GM12878 (cell line): ENCODE measurements around the gene CDC123.

Experiments used
- CBX5 ChIP-seq: sonication (generic); IDR thresholded peaks from 2 replicates; pipeline ENCODE4 v1.6.1; 2016; ENCODE audit warnings: low read depth, moderate library complexity, mild to moderate bottlenecking, inconsistent platforms
- CTCF ChIP-seq, 3 experiments: IDR thresholded peaks in 2 of 3; conservative IDR thresholded peaks in 1 of 3; 2 replicates each; pipeline ENCODE4 v1.5.1; 2011; ENCODE audit warnings: low read depth in 3 of 3, low read length in 3 of 3, mild to moderate bottlenecking in 3 of 3, control low read depth in 2 of 3, moderate library complexity in 2 of 3, inconsistent platforms in 1 of 3, mixed read lengths in 1 of 3; ENCODE audit not compliant: control insufficient read depth in 2 of 3, insufficient read depth in 1 of 3; ENCODE audit errors: extremely low read depth in 1 of 3
- EP300 ChIP-seq, 2 experiments: fragments of 150-350 bp in 1 of 2; IDR thresholded peaks; 2 replicates each; pipeline ENCODE4 v1.6.1; 2011 to 2012; ENCODE audit warnings: low read depth in 2 of 2, low read length in 2 of 2, borderline replicate concordance in 1 of 2, improper control_type of control experiment in 1 of 2, inconsistent platforms in 1 of 2; ENCODE audit not compliant: control insufficient read depth in 1 of 2
- FOS ChIP-seq: IDR thresholded peaks from 3 replicates; pipeline ENCODE4 v1.6.1; 2011; ENCODE audit warnings: borderline replicate concordance; ENCODE audit not compliant: insufficient read length; ENCODE audit errors: extremely low read depth
- JUND ChIP-seq: IDR thresholded peaks from 2 replicates; pipeline ENCODE4 v1.6.1; 2012; ENCODE audit warnings: low read depth, mild to moderate bottlenecking, low read length, improper control_type of control experiment, moderate library complexity
- MAX ChIP-seq: IDR thresholded peaks from 2 replicates; pipeline ENCODE4 v1.6.1; 2012; ENCODE audit warnings: low read depth, low read length, improper control_type of control experiment
- NFYA ChIP-seq: IDR thresholded peaks from 2 replicates; pipeline ENCODE4 v1.6.1; 2011; ENCODE audit warnings: low read depth, mild to moderate bottlenecking, low read length, improper control_type of control experiment, borderline replicate concordance
- SUZ12 ChIP-seq: fragments of 200-600 bp; sonication (generic); IDR thresholded peaks from one replicate; pipeline ENCODE4 v1.6.1; 2018; ENCODE audit warnings: antibody characterized with exemption, mild to moderate bottlenecking; ENCODE audit not compliant: unreplicated experiment
- USF2 ChIP-seq: IDR thresholded peaks from 2 replicates; pipeline ENCODE4 v1.6.1; 2011; ENCODE audit warnings: low read depth, low read length, improper control_type of control experiment, borderline replicate concordance

GRCh38 chr10:12213621-12214020 is 17.6 kb downstream of the CDC123 start:
- TF ChIP-seq MAX (no peak), NFYA (no peak), FOS (no peak), JUND (no peak), EP300 (IDR thresholded peaks at IDR 0.05; ENCODE audit: borderline replicate concordance in 1 of 2, control insufficient read depth in 1 of 2, low read depth in 2 of 2, low read length in 2 of 2) (no peak), CBX5 (no peak), SUZ12 (no peak), USF2 (no peak), CTCF (IDR thresholded peaks at IDR 0.05 in 2 of 3, conservative IDR thresholded peaks at IDR 0.05 in 1 of 3; ENCODE audit: control insufficient read depth in 2 of 3, extremely low read depth in 1 of 3, insufficient read depth in 1 of 3, low read depth in 3 of 3, low read length in 3 of 3) (no peak)
